ENCODE results near the gene EAPP.
"Not testable (repeated sequence)": the region's sequence is repeated elsewhere in the genome, so short reads cannot be mapped to it uniquely, and the experiment has no call there.

GRCh38 chr14:34505124-34505491 lies 34.4 kb downstream of the EAPP start:
- TF ChIP-seq CTCF, POLR2A (IDR thresholded peaks at IDR 0.05): not testable (repeated sequence)
